HepG2 (cell line): Measurements from ENCODE around the gene GPR89A. TPM values are rescaled to one million over a fixed set of nuclear protein-coding genes. Genes with fewer than 3 reads are reported as not detected.

Source experiments
- AHDC1 ChIP-seq: sonication (generic); formaldehyde crosslinking; IDR thresholded peaks from 2 replicates; pipeline ENCODE4 v1.5.1; 2020; ENCODE audit warnings: mild to moderate bottlenecking, missing genetic modification reagents, borderline replicate concordance
- HBP1 ChIP-seq: IDR thresholded peaks from 2 replicates; pipeline ENCODE4 v1.6.1; 2016; ENCODE audit warnings: low read depth, control low read depth
- HINFP ChIP-seq: sonication (generic); formaldehyde crosslinking; IDR thresholded peaks from 2 replicates; pipeline ENCODE4 v1.4.0; 2020; ENCODE audit warnings: low read depth, mild to moderate bottlenecking, missing genetic modification reagents
- MEIS2 ChIP-seq: sonication (generic); formaldehyde crosslinking; IDR thresholded peaks from 2 replicates; pipeline ENCODE4 v1.9.0; 2021; ENCODE audit warnings: mild to moderate bottlenecking, missing genetic modification reagents
- MXD4 ChIP-seq: IDR thresholded peaks from 2 replicates; pipeline ENCODE4 v1.6.1; 2016; ENCODE audit warnings: mild to moderate bottlenecking, missing biosample characterization, missing genetic modification reagents
- NCOA1 ChIP-seq: sonication (generic); formaldehyde crosslinking; IDR thresholded peaks from 2 replicates; pipeline ENCODE4 v1.9.0; 2021; ENCODE audit warnings: missing genetic modification reagents
- REL ChIP-seq: sonication (generic); formaldehyde crosslinking; conservative IDR thresholded peaks from 2 replicates; pipeline ENCODE4 v1.8.0; 2022; ENCODE audit warnings: mild to moderate bottlenecking, missing genetic modification reagents, moderate library complexity
- SIX1 ChIP-seq: sonication (generic); formaldehyde crosslinking; IDR thresholded peaks from 2 replicates; pipeline ENCODE4 v1.4.0; 2020; ENCODE audit warnings: missing genetic modification reagents, borderline replicate concordance
- TCF12 ChIP-seq, 2 experiments: fragments of 450-650 bp in 1 of 2; sonication (generic) in 1 of 2; formaldehyde crosslinking in 1 of 2; IDR thresholded peaks; 2 replicates each; pipeline versions ENCODE4 v1.6.1 to v1.8.0; 2017 to 2022; ENCODE audit warnings: antibody characterized with exemption in 1 of 2, mild to moderate bottlenecking in 1 of 2, missing genetic modification reagents in 1 of 2, moderate library complexity in 1 of 2
- U2AF1 ChIP-seq: fragments of 200-400 bp; formaldehyde crosslinking; optimal IDR thresholded peaks from 2 replicates; pipeline ENCODE3; 2017; ENCODE audit warnings: mild to moderate bottlenecking, low read depth, low read length
- ZBTB10 ChIP-seq: sonication (generic); formaldehyde crosslinking; IDR thresholded peaks from 2 replicates; pipeline ENCODE4 v1.4.0; 2020; ENCODE audit warnings: missing genetic modification reagents, borderline replicate concordance
- ZBTB46 ChIP-seq: sonication (generic); formaldehyde crosslinking; IDR thresholded peaks from 2 replicates; pipeline ENCODE4 v1.4.0; 2020; ENCODE audit warnings: mild to moderate bottlenecking, missing genetic modification reagents, borderline replicate concordance
- ZNF205 ChIP-seq: IDR thresholded peaks from 2 replicates; pipeline ENCODE4 v1.6.1; 2018; ENCODE audit warnings: missing biosample characterization, missing genetic modification reagents
- ZNF274 ChIP-seq: sonication (generic); formaldehyde crosslinking; IDR thresholded peaks from 2 replicates; pipeline ENCODE4 v1.5.1; 2020; ENCODE audit warnings: mild to moderate bottlenecking, missing genetic modification reagents
- ZNF724P ChIP-seq: sonication (generic); formaldehyde crosslinking; IDR thresholded peaks from 2 replicates; pipeline ENCODE4 v1.8.0; 2022; ENCODE audit warnings: missing genetic modification reagents, borderline replicate concordance
- polyA plus RNA-seq, 8 experiments: library from polyadenylated mRNA; depleted of rRNA in 3 of 8; stranded (reverse) in 7 of 8; unstranded in 1 of 8; fragments of >200 nt; fragmentation: Illumina TruSeq in 4 of 8; extraction: Trizol in 4 of 8; gene quantifications; 2 replicates each; pipeline versions ENCODE4 v1.2.1 to v1.2.3, GENCODE V29; 2011 to 2016; ENCODE audit warnings: low read depth in 4 of 8, missing spikeins in 1 of 8, mixed read lengths in 1 of 8; ENCODE audit not compliant: insufficient read depth in 1 of 8
- total RNA-seq, 5 experiments: library from RNA; depleted of rRNA; stranded (reverse); fragments of >200 nt; fragmentation: Illumina TruSeq; extraction: Trizol; gene quantifications; 2 replicates each; pipeline ENCODE4 v1.2.3, GENCODE V29; 2016; ENCODE audit warnings: low read depth in 1 of 5

Gene GPR89A
- total and polyA plus RNA-seq, 2 of the 13 experiments (the other 11 are each of a cell fraction or from before 2014, with no cell fraction given), result 23.4 to 32.6 TPM

GRCh38 chr1:145707183-145707867 lies 99.5 kb downstream of the GPR89A start, which contains the start of gene PDZK1 (continued):
- TF ChIP-seq AHDC1 (CRISPR knock-in tag) (peak; percentile 53; the same call in 1 of the 2 replicates), SIX1 (CRISPR knock-in tag) (no peak), MXD4 (CRISPR knock-in tag) (peak; percentile 56; the same call in 1 of the 2 replicates), ZNF724P (CRISPR knock-in tag) (no peak), NCOA1 (CRISPR knock-in tag) (no peak), ZNF274 (CRISPR knock-in tag) (no peak), ZNF205 (CRISPR knock-in tag) (no peak), HINFP (CRISPR knock-in tag) (no peak), REL (CRISPR knock-in tag) (no peak), MEIS2 (peak; percentile 57; the same call in 1 of the 2 replicates), ZBTB10 (CRISPR knock-in tag) (no peak), TCF12 (IDR thresholded peaks at IDR 0.05) (no peak), TCF12 (CRISPR knock-in tag; IDR thresholded peaks at IDR 0.05) (peak; percentile 56; the same call in 1 of the 2 replicates), HBP1 (CRISPR knock-in tag) (no peak), U2AF1 (no peak), ZBTB46 (no peak)
